MM.1S (cell line): Measurements from ENCODE around the gene UTP14C.
A peak's percentile ranks its signal among the peaks of the same experiment; 100 is the strongest.

Source experiments
- DNase-seq: peaks from one replicate; pipeline ENCODE4 v3.0.0-alpha.2; 2015
- H2AFZ ChIP-seq: fragments of 300-600 bp; sonication (generic); 2 replicates; pipeline ENCODE4 v1.6.0; 2016; ENCODE audit warnings: antibody characterized with exemption, low read length
- H3F3A ChIP-seq: fragments of 300-600 bp; sonication (generic); 2 replicates; pipeline ENCODE4 v1.6.1; 2016; ENCODE audit warnings: mild to moderate bottlenecking, antibody characterized with exemption, low read length, moderate library complexity, mixed read lengths; ENCODE audit not compliant: insufficient read depth
- H3K27ac ChIP-seq: fragments of 300-600 bp; sonication (generic); 2 replicates; pipeline ENCODE4 v1.5.1; 2016; ENCODE audit warnings: mild to moderate bottlenecking, low read length
- H3K27me3 ChIP-seq: fragments of 300-600 bp; sonication (generic); replicated peaks from 2 replicates; pipeline ENCODE4 v1.6.0; 2016; ENCODE audit warnings: low read length; ENCODE audit not compliant: insufficient read depth
- H3K36me3 ChIP-seq: fragments of 300-600 bp; sonication (generic); replicated peaks from 2 replicates; pipeline ENCODE4 v1.6.1; 2016; ENCODE audit warnings: mild to moderate bottlenecking, low read length, mixed read lengths; ENCODE audit not compliant: insufficient read depth
- H3K4me1 ChIP-seq: fragments of 300-600 bp; sonication (generic); 2 replicates; pipeline ENCODE4 v1.6.1; 2016; ENCODE audit warnings: low read length, mixed read lengths
- H3K4me2 ChIP-seq: fragments of 300-600 bp; sonication (generic); 2 replicates; pipeline ENCODE4 v1.6.0; 2016; ENCODE audit warnings: low read depth, low read length
- H3K4me3 ChIP-seq: fragments of 300-600 bp; sonication (generic); 2 replicates; pipeline ENCODE4 v1.5.1; 2016; ENCODE audit warnings: low read length, mixed read lengths
- H3K79me2 ChIP-seq: fragments of 300-600 bp; sonication (generic); 2 replicates; pipeline ENCODE4 v1.6.1; 2016; ENCODE audit warnings: mixed run types, low read length, mixed read lengths
- H3K9ac ChIP-seq: fragments of 300-600 bp; sonication (generic); 2 replicates; pipeline ENCODE4 v1.6.1; 2016; ENCODE audit warnings: low read length, mixed read lengths
- H3K9me2 ChIP-seq: fragments of 300-600 bp; sonication (generic); replicated peaks from 2 replicates; pipeline ENCODE4 v1.6.1; 2016; ENCODE audit warnings: mild to moderate bottlenecking, low read length, mixed read lengths; ENCODE audit not compliant: insufficient read depth
- H3K9me3 ChIP-seq: fragments of 300-600 bp; sonication (generic); replicated peaks from 2 replicates; pipeline ENCODE4 v1.6.1; 2016; ENCODE audit warnings: mild to moderate bottlenecking, low read length, mixed read lengths; ENCODE audit not compliant: insufficient read depth
- H4K20me1 ChIP-seq: fragments of 300-600 bp; sonication (generic); 2 replicates; pipeline ENCODE4 v1.6.1; 2016; ENCODE audit warnings: mild to moderate bottlenecking, low read length, moderate library complexity, mixed read lengths; ENCODE audit not compliant: insufficient read depth
- EZH2 ChIP-seq: fragments of 300-600 bp; sonication (generic); optimal IDR thresholded peaks from 2 replicates; pipeline ENCODE3; 2017; ENCODE audit warnings: low read depth, mild to moderate bottlenecking, antibody characterized with exemption, low read length, mixed read lengths
- EZH2phosphoT487 ChIP-seq: fragments of 300-600 bp; sonication (generic); IDR thresholded peaks from 2 replicates; pipeline ENCODE4 v1.6.1; 2018; ENCODE audit warnings: antibody characterized with exemption, low read length
- TF ChIP-seq, protein P1 (sequence below): fragments of 300-600 bp; sonication (generic); IDR thresholded peaks from 2 replicates; pipeline ENCODE4 v1.5.1; 2016; ENCODE audit warnings: antibody characterized with exemption, low read length, mixed read lengths

UTP14C gene

DNA sequence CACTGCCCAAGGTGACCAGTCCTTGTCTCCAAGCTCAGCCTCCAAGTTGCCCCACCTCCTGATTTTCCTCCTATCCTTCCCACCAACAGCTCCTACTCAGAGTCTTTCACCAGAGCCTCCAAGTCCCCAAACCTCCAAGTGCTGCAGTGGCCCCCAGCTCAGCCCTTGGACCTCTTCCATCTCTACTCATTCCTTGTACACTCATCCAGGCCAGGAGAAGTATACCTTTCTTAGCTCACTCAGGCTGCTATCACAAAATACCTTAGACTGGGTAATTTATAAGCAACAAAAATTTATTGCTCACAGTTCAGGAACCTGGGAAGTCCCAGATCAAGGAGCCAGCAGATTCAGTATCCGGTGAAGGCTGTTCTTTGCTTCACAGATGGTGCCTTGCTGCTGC lies 24.6 kb upstream of the UTP14C start:
- H3K4me1 ChIP-seq = no peaks in the 10 kb centered on the region
- no peaks in the 10 kb centered on the region for H3K9me3 ChIP-seq
- H3K4me2 ChIP-seq = no peak overlapping the region
- no peaks in the 10 kb centered on the region for H3K9me2 ChIP-seq
- H3K4me3 ChIP-seq = no peak overlapping the region
- no peak overlapping the region for H3K27ac ChIP-seq
- no peaks in the 10 kb centered on the region for H3K79me2 ChIP-seq
- H3K27me3 ChIP-seq = no peaks in the 10 kb centered on the region
- H3K9ac ChIP-seq = no peak overlapping the region
- no peak for DNase-seq
- no peaks in the 10 kb centered on the region for H4K20me1 ChIP-seq
- no peak for TF ChIP-seq EZH2
- no peak for TF ChIP-seq EZH2phosphoT487
- TF ChIP-seq, protein P1, sequence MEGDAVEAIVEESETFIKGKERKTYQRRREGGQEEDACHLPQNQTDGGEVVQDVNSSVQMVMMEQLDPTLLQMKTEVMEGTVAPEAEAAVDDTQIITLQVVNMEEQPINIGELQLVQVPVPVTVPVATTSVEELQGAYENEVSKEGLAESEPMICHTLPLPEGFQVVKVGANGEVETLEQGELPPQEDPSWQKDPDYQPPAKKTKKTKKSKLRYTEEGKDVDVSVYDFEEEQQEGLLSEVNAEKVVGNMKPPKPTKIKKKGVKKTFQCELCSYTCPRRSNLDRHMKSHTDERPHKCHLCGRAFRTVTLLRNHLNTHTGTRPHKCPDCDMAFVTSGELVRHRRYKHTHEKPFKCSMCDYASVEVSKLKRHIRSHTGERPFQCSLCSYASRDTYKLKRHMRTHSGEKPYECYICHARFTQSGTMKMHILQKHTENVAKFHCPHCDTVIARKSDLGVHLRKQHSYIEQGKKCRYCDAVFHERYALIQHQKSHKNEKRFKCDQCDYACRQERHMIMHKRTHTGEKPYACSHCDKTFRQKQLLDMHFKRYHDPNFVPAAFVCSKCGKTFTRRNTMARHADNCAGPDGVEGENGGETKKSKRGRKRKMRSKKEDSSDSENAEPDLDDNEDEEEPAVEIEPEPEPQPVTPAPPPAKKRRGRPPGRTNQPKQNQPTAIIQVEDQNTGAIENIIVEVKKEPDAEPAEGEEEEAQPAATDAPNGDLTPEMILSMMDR = no peak
- H3F3A ChIP-seq = no peaks in the 10 kb centered on the region
- no peak overlapping the region for H2AFZ ChIP-seq
- no peaks in the 10 kb centered on the region for H3K36me3 ChIP-seq

DNA sequence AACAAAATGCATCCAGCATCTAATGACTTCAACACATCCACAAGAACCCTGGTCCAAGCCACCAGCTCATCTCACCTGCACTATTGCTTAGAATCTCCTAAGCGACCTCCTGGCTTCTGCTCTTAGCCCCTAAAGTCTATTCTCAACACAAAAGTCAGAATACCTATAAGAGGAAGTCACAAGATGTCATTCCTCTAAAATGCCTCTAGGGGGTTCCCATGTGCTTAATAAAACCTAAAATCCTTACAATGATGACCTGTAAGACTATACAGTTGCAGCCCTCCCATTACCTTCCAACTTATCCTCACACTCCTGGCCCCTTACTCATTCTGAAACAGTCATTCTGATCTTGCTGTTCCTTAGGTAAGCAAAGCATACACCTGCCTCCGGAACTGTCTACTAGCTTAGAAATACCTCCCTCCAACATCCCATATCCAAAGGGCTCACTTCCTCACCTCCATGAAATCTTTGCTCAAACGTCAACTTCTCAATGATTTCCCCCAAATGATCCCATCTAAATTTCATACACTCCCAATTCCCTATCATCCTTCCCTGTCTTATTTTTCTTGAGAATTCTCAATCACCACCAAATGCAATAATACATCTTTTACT lies 23.3 kb upstream of the UTP14C start:
- Histone ChIP-seq H3K79me2 (no peaks in the 10 kb centered on the region), H3K9me3 (no peaks in the 10 kb centered on the region), H2AFZ (no peak overlapping the region), H3K4me2 (no peak overlapping the region), H3F3A (no peaks in the 10 kb centered on the region), H4K20me1 (no peaks in the 10 kb centered on the region), H3K9me2 (no peaks in the 10 kb centered on the region), H3K4me1 (no peaks in the 10 kb centered on the region), H3K9ac (no peak overlapping the region), H3K36me3 (no peaks in the 10 kb centered on the region), H3K4me3 (no peak overlapping the region), H3K27ac (no peak overlapping the region), H3K27me3 (no peaks in the 10 kb centered on the region)
- TF ChIP-seq, protein P1 = peak; percentile 53
- TF ChIP-seq EZH2 (no peak), EZH2phosphoT487 (no peak)
- DNase-seq = peak; percentile 16

DNA sequence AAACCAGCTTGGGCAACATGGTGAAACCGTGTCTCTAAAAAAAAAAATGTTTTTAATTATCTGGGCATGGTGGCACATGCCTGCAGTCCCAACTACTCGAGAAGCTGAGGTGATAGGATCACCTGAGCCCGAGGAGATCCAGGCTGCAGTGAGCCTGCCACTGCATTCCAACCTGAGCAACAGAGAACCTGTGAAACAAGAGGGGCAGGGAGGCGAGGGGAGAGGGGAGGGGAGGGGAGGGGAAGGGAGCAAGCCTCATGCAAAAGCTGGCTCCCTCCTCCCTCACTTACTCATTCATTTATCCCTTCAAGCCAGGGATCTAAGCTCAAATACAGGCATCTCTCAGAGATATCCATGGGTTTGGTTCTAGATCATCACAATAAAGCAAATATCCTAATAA lies 22.1 kb upstream of the UTP14C start:
- Histone ChIP-seq H3K36me3 (no peaks in the 10 kb centered on the region), H3K4me1 (no peaks in the 10 kb centered on the region), H3F3A (no peaks in the 10 kb centered on the region), H2AFZ (no peak overlapping the region), H3K9ac (no peak overlapping the region), H3K4me3 (no peak overlapping the region), H3K27ac (no peak overlapping the region), H3K9me3 (no peaks in the 10 kb centered on the region), H3K4me2 (no peak overlapping the region), H3K79me2 (no peaks in the 10 kb centered on the region), H3K27me3 (no peaks in the 10 kb centered on the region), H4K20me1 (no peaks in the 10 kb centered on the region), H3K9me2 (no peaks in the 10 kb centered on the region)
- no peak for TF ChIP-seq EZH2
- TF ChIP-seq, protein P1 = no peak
- no peak for DNase-seq
